ENCODE results near the gene HIRIP3. TPM values are rescaled to one million over a fixed set of nuclear protein-coding genes. Genes with fewer than 3 reads are reported as not detected.

HIRIP3 gene
- total and polyA plus RNA-seq, 2 of the 13 experiments (the other 11 are each of a cell fraction or from before 2014, with no cell fraction given), result 12.6 to 17.2 TPM

DNA sequence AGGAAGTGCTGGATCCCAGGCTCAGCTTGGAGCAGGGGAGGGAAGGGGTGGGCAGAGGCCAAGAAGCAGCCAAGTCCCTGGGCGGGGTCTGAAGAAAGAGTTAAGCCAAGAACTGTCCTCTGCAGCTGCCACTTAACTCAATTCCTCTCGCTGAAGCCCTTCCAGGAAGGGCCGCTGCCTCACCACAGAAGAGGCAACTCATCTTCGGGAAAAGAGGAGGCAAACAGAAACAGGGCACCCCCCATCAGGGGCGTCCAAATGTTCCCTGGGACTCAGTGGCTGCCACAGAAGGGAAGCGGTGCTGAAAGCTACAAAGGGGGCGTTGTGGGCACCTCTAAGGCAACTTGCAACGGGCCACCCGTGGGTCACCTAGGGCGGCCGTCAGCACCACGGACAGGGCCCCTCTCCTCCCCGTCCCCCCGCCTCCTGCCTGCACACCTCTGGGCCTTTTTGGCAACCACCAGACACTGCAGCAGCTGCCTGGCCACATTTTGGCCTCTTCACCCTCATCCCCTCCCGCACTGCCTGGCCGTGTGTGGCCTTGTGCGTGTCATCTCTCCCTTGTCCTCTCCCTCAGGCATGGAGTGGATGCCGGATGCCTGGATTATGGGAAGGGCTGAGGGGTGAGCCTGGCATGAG, 33.1 kb upstream of the HIRIP3 start (continued):
- TF ChIP-seq ZNF24 (IDR thresholded peaks at IDR 0.05), result no peak
- no peak for TF ChIP-seq CREM (IDR thresholded peaks at IDR 0.05)
- no peak for TF ChIP-seq CREM (CRISPR knock-in tag; IDR thresholded peaks at IDR 0.05)
- no peak for TF ChIP-seq HOXD1 (CRISPR knock-in tag; IDR thresholded peaks at IDR 0.05)
- no peak for TF ChIP-seq ISL2 (CRISPR knock-in tag; IDR thresholded peaks at IDR 0.05)
- TF ChIP-seq, protein P1, sequence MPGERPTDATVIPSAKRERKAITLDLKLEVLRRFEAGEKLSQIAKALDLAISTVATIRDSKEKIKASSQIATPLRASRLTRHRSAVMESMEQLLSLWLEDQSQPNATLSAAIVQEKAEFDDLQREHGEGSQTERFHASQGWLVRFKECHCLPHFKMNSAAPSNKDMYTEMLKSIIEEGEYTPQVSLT (CRISPR knock-in tag; IDR thresholded peaks at IDR 0.05; ENCODE audit: borderline replicate concordance, low read depth), result no peak
- TF ChIP-seq HDAC6 (IDR thresholded peaks at IDR 0.05; ENCODE audit: low read depth, low read length), result no peak
- no peak for TF ChIP-seq ZNF839 (CRISPR knock-in tag; IDR thresholded peaks at IDR 0.05; ENCODE audit: borderline replicate concordance)
- TF ChIP-seq PAWR (CRISPR knock-in tag; IDR thresholded peaks at IDR 0.05; ENCODE audit: borderline replicate concordance), result no peak
- TF ChIP-seq ZNF790 (CRISPR knock-in tag; IDR thresholded peaks at IDR 0.05; ENCODE audit: borderline replicate concordance), result no peak
- TF ChIP-seq TMF1 (CRISPR knock-in tag; IDR thresholded peaks at IDR 0.05; ENCODE audit: low read depth), result peak; percentile 77
- TF ChIP-seq AHR (CRISPR knock-in tag; IDR thresholded peaks at IDR 0.05), result no peak
- TF ChIP-seq RBFOX2 (IDR thresholded peaks at IDR 0.05; ENCODE audit: low read depth, low read length), result no peak
- TF ChIP-seq ZNF10 (CRISPR knock-in tag; IDR thresholded peaks at IDR 0.05; ENCODE audit: borderline replicate concordance, low read depth), result no peak
- no peak for TF ChIP-seq CHCHD3 (CRISPR knock-in tag; IDR thresholded peaks at IDR 0.05)
- TF ChIP-seq, protein P2, sequence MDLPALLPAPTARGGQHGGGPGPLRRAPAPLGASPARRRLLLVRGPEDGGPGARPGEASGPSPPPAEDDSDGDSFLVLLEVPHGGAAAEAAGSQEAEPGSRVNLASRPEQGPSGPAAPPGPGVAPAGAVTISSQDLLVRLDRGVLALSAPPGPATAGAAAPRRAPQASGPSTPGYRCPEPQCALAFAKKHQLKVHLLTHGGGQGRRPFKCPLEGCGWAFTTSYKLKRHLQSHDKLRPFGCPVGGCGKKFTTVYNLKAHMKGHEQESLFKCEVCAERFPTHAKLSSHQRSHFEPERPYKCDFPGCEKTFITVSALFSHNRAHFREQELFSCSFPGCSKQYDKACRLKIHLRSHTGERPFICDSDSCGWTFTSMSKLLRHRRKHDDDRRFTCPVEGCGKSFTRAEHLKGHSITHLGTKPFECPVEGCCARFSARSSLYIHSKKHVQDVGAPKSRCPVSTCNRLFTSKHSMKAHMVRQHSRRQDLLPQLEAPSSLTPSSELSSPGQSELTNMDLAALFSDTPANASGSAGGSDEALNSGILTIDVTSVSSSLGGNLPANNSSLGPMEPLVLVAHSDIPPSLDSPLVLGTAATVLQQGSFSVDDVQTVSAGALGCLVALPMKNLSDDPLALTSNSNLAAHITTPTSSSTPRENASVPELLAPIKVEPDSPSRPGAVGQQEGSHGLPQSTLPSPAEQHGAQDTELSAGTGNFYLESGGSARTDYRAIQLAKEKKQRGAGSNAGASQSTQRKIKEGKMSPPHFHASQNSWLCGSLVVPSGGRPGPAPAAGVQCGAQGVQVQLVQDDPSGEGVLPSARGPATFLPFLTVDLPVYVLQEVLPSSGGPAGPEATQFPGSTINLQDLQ (CRISPR knock-in tag; IDR thresholded peaks at IDR 0.05), result no peak
- no peak for TF ChIP-seq ZMYM4 (CRISPR knock-in tag; IDR thresholded peaks at IDR 0.05)
- TF ChIP-seq, protein P3, sequence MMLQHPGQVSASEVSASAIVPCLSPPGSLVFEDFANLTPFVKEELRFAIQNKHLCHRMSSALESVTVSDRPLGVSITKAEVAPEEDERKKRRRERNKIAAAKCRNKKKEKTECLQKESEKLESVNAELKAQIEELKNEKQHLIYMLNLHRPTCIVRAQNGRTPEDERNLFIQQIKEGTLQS (CRISPR knock-in tag; IDR thresholded peaks at IDR 0.05), result 0 out of 2 replicates have a peak, but pooled peaks have one; percentile 39
- TF ChIP-seq NFKBIZ (CRISPR knock-in tag; IDR thresholded peaks at IDR 0.05), result 0 out of 2 replicates have a peak, but pooled peaks have one; percentile 38
- TF ChIP-seq, protein P4, sequence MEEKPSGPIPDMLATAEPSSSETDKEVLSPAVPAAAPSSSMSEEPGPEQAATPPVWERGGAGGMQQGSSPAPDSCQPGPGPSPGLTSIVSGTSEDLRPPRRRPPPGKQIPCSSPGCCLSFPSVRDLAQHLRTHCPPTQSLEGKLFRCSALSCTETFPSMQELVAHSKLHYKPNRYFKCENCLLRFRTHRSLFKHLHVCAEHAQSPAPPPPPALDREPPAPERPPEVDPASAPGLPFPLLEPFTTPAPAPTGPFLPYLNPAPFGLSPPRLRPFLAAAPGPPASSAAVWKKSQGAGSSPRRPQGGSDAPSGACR (CRISPR knock-in tag; IDR thresholded peaks at IDR 0.05), result no peak
- TF ChIP-seq TARDBP (CRISPR knock-in tag; IDR thresholded peaks at IDR 0.05), result no peak
- TF ChIP-seq ZNF619 (CRISPR knock-in tag; IDR thresholded peaks at IDR 0.05), result no peak
- no peak for TF ChIP-seq ATRX (CRISPR knock-in tag; IDR thresholded peaks at IDR 0.05; ENCODE audit: borderline replicate concordance)
- TF ChIP-seq ZNF737 (CRISPR knock-in tag; IDR thresholded peaks at IDR 0.05; ENCODE audit: borderline replicate concordance), result no peak
- no peak for TF ChIP-seq ZMAT5 (CRISPR knock-in tag; IDR thresholded peaks at IDR 0.05; ENCODE audit: borderline replicate concordance, low read depth)
- TF ChIP-seq ZNF292 (CRISPR knock-in tag; IDR thresholded peaks at IDR 0.05; ENCODE audit: borderline replicate concordance, low read depth), result no peak

Data from HepG2 (cell line).